ENCODE measurements around the gene GHITM.

The GHITM gene

GRCh38 chr10:84200537-84201243, 61.4 kb downstream of the GHITM start:
- DNase-seq (ENCODE audit: low spot score) = no peak

GRCh38 chr10:84201244-84201606, 61.9 kb downstream of the GHITM start:
- DNase-seq (ENCODE audit: low spot score) = no peak

- DNase-seq (ENCODE audit: low spot score) = no peak
Measured at GRCh38 chr10:84201682-84202081, 62.4 kb downstream of the GHITM start.

- no peak for DNase-seq (ENCODE audit: low spot score)
Measured at GRCh38 chr10:84202349-84202748, 63.0 kb downstream of the GHITM start.
